CD4-positive, alpha-beta T cell (primary cell): Measurements from ENCODE around the gene FREM2. TPM values are rescaled to one million over a fixed set of nuclear protein-coding genes. Genes with fewer than 3 reads are reported as not detected.

Experiments
- ATAC-seq: fragments of 200-7000 bp; cut with Tn5 transposase; one replicate; pipeline ENCODE4 v1.10.0; 2022; ENCODE audit warnings: mild to moderate bottlenecking; ENCODE audit not compliant: poor library complexity
- CTCF ChIA-PET: fragments of 350-600 bp; sonication (Branson Sonifier 250); formaldehyde crosslinking; loops from one replicate; lab custom pipeline; 2021; ENCODE audit warnings: antibody characterized with exemption, inconsistent platforms; lab: Charles Lee
- POLR2A ChIA-PET: fragments of 350-600 bp; sonication (Branson Sonifier 250); formaldehyde crosslinking; loops from one replicate; lab custom pipeline; 2021; ENCODE audit warnings: antibody characterized with exemption, inconsistent platforms; lab: Charles Lee
- DNase-seq, 14 experiments: peaks; one replicate each; pipeline ENCODE4 v3.0.0-alpha.2; 2013 to 2020; ENCODE audit warnings: mixed read lengths in 2 of 14
- H3K27ac ChIP-seq, 2 donors: one replicate each; pipeline versions ENCODE4 v1.5.1 to v1.7.0; 2013; ENCODE audit warnings: low read length in 2 of 2, low read depth in 1 of 2, mild to moderate bottlenecking in 1 of 2
- H3K27me3 ChIP-seq, 2 experiments: 1 replicate in 1 of 2; 2 replicates in 1 of 2; pipeline versions ENCODE4 v1.6.1 to v1.7.0; 2013; ENCODE audit warnings: low read length in 2 of 2, control low read depth in 1 of 2, mild to moderate bottlenecking in 1 of 2, moderate library complexity in 1 of 2; ENCODE audit not compliant: insufficient read depth in 2 of 2, control insufficient read depth in 1 of 2
- H3K36me3 ChIP-seq: one replicate; pipeline ENCODE4 v1.6.1; 2013; ENCODE audit warnings: low read length, control low read depth; ENCODE audit not compliant: insufficient read depth
- H3K4me1 ChIP-seq: one replicate; pipeline ENCODE4 v1.6.1; 2013; ENCODE audit warnings: low read length, control low read depth; ENCODE audit not compliant: insufficient read depth
- H3K4me3 ChIP-seq: one replicate; pipeline ENCODE4 v1.5.1; 2013; ENCODE audit warnings: mild to moderate bottlenecking, low read length, moderate library complexity
- H3K9me3 ChIP-seq, 2 experiments: 1 replicate in 1 of 2; 2 replicates in 1 of 2; pipeline versions ENCODE4 v1.6.1 to v1.7.0; 2013; ENCODE audit warnings: low read length in 2 of 2, mild to moderate bottlenecking in 2 of 2, control low read depth in 1 of 2, moderate library complexity in 1 of 2; ENCODE audit not compliant: control insufficient read depth in 1 of 2, insufficient read depth in 1 of 2
- H3K27ac Mint-ChIP-seq: one replicate; pipeline ENCODE4 v1.8.0; 2020; ENCODE audit warnings: mixed read lengths
- H3K27me3 Mint-ChIP-seq: one replicate; pipeline ENCODE4 v1.8.0; 2021; ENCODE audit warnings: mixed read lengths
- H3K36me3 Mint-ChIP-seq: one replicate; pipeline ENCODE4 v1.8.0; 2021; ENCODE audit warnings: low read depth, mixed read lengths
- H3K4me1 Mint-ChIP-seq: one replicate; pipeline ENCODE4 v1.8.0; 2021; ENCODE audit warnings: low read depth, mixed read lengths
- H3K4me3 Mint-ChIP-seq: one replicate; pipeline ENCODE4 v1.8.0; 2020; ENCODE audit warnings: mild to moderate bottlenecking, mixed read lengths
- H3K9me3 Mint-ChIP-seq: one replicate; pipeline ENCODE4 v1.8.0; 2020; ENCODE audit warnings: mixed read lengths
- intact Hi-C, 2 experiments: fragments of 100-400 bp; cut with DNase I in 1 of 2; cut with micrococcal nuclease in 1 of 2; formaldehyde crosslinking; loops; one replicate each; pipeline versions ENCODE4 v1.15.1 to v1.9.0; 2023 to 2025; cut with DNase I, micrococcal nuclease
- total RNA-seq, 174 experiments: library from RNA in 2 of 174; stranded (reverse) in 2 of 174; gene quantifications; one replicate each; pipeline ENCODE4 v1.2.3 and lab custom pipeline; 2021 to 2026
- TF ChIP-seq, protein P1 (sequence below): fragments of 200-600 bp; IDR thresholded peaks from one replicate; pipeline ENCODE4 v1.8.0; 2022; ENCODE audit warnings: antibody characterized with exemption, mild to moderate bottlenecking

The FREM2 gene
- total RNA-seq, 2 experiments from 2014 or later: not detected

DNA sequence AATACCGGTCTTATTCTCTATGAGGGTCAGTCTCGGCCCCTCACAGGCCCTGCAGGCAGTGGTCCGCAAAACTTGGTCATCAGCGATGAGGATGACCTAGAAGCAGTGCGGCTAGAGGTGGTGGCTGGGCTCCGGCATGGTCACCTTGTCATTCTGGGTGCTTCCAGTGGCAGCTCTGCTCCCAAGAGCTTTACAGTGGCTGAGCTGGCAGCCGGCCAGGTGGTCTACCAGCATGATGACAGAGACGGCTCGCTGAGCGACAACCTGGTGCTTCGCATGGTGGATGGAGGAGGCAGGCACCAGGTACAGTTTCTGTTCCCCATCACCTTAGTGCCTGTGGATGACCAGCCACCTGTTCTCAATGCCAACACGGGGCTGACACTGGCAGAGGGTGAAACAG, 1.8 kb downstream of the FREM2 start:
- Histone ChIP-seq H3K36me3 (no peaks in the 10 kb centered on the region), H3K27ac (no peak overlapping the region), H3K4me3 (no peak overlapping the region), H3K9me3 (peaks cover 0 to 18% of the 10 kb centered on the region in 2 experiments), H3K27me3 (peaks cover 20 to 22% of the 10 kb centered on the region in 2 experiments), H3K4me1 (no peaks in the 10 kb centered on the region)
- no peak for DNase-seq
- peaks cover 3% of the 10 kb centered on the region for H3K9me3 Mint-ChIP-seq
- H3K36me3 Mint-ChIP-seq: no peaks in the 10 kb centered on the region
- intact Hi-C loops: no loop called here
- ChIA-PET CTCF (no interaction called here), POLR2A (no interaction called here)
- TF ChIP-seq, protein P1, sequence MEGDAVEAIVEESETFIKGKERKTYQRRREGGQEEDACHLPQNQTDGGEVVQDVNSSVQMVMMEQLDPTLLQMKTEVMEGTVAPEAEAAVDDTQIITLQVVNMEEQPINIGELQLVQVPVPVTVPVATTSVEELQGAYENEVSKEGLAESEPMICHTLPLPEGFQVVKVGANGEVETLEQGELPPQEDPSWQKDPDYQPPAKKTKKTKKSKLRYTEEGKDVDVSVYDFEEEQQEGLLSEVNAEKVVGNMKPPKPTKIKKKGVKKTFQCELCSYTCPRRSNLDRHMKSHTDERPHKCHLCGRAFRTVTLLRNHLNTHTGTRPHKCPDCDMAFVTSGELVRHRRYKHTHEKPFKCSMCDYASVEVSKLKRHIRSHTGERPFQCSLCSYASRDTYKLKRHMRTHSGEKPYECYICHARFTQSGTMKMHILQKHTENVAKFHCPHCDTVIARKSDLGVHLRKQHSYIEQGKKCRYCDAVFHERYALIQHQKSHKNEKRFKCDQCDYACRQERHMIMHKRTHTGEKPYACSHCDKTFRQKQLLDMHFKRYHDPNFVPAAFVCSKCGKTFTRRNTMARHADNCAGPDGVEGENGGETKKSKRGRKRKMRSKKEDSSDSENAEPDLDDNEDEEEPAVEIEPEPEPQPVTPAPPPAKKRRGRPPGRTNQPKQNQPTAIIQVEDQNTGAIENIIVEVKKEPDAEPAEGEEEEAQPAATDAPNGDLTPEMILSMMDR: no peak
- peaks cover 23% of the 10 kb centered on the region for H3K27me3 Mint-ChIP-seq
- no peak overlapping the region for H3K27ac Mint-ChIP-seq
- H3K4me3 Mint-ChIP-seq: no peak overlapping the region
- no peak for ATAC-seq
- no peaks in the 10 kb centered on the region for H3K4me1 Mint-ChIP-seq

DNA sequence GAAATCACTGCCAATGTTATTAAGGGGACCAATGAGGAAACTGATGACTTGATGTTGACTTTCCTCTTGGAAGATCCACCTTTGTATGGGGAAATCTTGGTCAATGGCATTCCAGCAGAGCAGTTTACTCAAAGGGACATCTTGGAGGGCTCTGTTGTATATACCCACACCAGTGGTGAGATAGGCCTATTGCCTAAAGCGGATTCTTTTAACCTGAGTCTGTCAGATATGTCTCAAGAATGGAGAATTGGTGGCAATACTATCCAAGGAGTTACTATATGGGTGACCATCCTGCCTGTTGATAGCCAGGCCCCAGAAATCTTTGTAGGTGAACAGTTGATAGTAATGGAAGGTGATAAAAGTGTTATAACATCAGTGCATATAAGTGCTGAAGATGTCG, 3.4 kb downstream of the FREM2 start:
- ChIA-PET CTCF (no interaction called here), POLR2A (no interaction called here)
- Histone ChIP-seq H3K27ac (no peak overlapping the region), H3K9me3 (peaks cover 0 to 18% of the 10 kb centered on the region in 2 experiments), H3K36me3 (no peaks in the 10 kb centered on the region), H3K4me3 (no peak overlapping the region), H3K4me1 (no peaks in the 10 kb centered on the region), H3K27me3 (peaks cover 18 to 22% of the 10 kb centered on the region in 2 experiments)
- Mint-ChIP-seq H3K9me3 (peaks cover 3% of the 10 kb centered on the region), H3K27ac (no peak overlapping the region), H3K27me3 (peaks cover 23% of the 10 kb centered on the region), H3K4me3 (no peak overlapping the region), H3K4me1 (no peaks in the 10 kb centered on the region), H3K36me3 (no peaks in the 10 kb centered on the region)
- TF ChIP-seq, protein P1: no peak
- no peak for ATAC-seq
- DNase-seq: no peak
- intact Hi-C loops: no loop called here

DNA sequence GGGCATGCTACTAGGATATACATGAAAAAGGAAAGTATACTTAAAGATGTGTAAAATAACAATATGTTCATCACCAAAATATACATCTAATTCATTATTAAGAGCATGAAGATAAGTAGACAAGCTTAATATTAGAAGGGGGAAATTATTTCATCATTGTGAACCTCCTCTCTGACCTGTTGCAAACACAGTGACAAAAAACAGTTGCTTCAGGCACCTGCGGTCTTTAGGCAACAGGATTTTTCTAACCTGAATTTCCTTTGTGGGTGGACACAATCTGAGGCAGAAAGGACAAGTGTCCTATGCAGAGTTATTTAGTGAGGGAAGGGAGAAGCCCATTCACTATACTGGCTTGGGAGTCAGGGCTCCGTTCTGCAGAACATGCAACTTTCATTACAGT, 6.3 kb downstream of the FREM2 start:
- H3K36me3 Mint-ChIP-seq: no peaks in the 10 kb centered on the region
- peaks cover 2 to 3% of the 10 kb centered on the region in 2 experiments for H3K27me3 ChIP-seq
- H3K4me3 Mint-ChIP-seq: no peak overlapping the region
- no peak overlapping the region for H3K27ac ChIP-seq
- DNase-seq (no peak), ATAC-seq (no peak)
- H3K27ac Mint-ChIP-seq: no peak overlapping the region
- intact Hi-C loops: no loop called here
- ChIA-PET CTCF (no interaction called here), POLR2A (no interaction called here)
- H3K9me3 ChIP-seq: peaks cover 0 to 5% of the 10 kb centered on the region in 2 experiments
- no peaks in the 10 kb centered on the region for H3K4me1 Mint-ChIP-seq
- peaks cover 3% of the 10 kb centered on the region for H3K9me3 Mint-ChIP-seq
- TF ChIP-seq, protein P1: no peak
- H3K4me3 ChIP-seq: no peak overlapping the region
- H3K4me1 ChIP-seq: no peaks in the 10 kb centered on the region
- no peaks in the 10 kb centered on the region for H3K36me3 ChIP-seq
- H3K27me3 Mint-ChIP-seq: peaks cover 9% of the 10 kb centered on the region
